ENCODE measurements around the gene ACAA1.

Gene ACAA1

GRCh38 chr3:38117748-38118420 lies 19.0 kb downstream of the ACAA1 start:
- FAIRE-seq = no peak

DNA sequence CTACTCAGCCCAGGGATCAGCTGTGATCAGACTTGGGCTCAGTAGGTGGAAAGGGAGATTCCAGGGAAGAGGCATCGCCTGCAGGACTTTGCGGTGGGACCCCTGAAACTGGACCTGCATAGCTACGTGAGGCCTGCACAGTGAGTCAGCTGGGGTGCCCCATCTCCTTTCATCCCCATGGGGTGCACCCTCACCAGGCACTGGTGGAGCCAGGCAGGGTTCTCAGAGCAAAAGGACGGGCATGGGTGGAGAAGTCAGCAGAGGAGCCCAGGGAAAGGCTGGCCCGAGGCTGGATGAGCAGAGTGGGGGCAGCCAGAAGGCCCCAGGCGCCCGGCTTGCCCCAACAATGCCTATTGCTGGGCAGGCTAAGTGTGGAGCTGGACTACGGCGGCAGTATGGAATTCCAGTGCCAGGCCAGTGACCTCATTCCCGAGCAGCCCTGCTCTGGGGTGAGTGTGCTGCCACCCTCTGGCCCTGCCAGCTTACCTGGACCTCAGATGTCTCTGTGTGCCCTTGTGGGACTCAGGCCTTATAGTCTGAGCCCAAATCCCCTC lies 19.7 kb downstream of the ACAA1 start:
- FAIRE-seq = no peak

GRCh38 chr3:38116471-38117162 lies 20.3 kb downstream of the ACAA1 start:
- FAIRE-seq = no peak

DNA sequence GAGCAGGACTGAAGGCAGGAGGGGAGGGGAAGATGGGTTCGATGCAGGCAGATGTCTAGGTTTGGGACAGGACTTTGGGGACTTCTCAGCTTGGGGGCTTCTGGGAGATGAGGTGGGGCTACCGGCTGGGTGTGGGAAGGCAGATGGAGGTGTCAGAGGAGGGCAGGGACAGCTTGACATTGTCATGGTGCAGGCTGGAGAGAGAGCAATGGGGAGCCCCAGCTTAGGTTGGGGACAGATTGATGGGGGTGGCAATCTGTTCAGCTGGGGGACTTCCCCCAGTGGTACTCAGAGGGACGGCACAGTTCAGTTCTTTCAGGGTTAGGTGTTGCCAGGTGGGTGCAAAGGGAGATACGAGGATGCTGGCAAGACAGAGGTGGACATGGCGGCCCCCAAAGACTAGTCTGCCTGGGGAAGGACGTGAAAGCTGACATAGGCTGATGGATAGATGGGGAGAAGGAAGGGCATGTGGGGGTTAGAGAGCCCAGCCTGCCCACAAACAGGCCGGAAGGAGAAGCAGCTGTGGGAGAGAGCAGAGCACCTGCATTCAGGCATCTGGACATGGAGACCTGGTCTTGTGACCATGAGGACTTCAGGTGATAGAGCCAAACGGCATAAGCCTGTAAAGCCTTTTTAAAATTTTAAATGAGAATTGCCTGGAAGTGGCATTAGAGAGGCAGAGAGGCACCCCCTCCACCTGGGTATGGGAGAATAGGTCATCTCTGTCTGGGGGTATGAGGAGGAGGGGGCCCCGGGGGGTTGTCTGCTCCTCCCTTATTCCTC lies 21.1 kb downstream of the ACAA1 start:
- no peak for FAIRE-seq

- no peak for FAIRE-seq
These were observed 21.9 kb downstream of the ACAA1 start for GRCh38 chr3:38114875-38115644.

- no peak for FAIRE-seq
These were observed 22.7 kb downstream of the ACAA1 start for GRCh38 chr3:38114052-38114874.

DNA sequence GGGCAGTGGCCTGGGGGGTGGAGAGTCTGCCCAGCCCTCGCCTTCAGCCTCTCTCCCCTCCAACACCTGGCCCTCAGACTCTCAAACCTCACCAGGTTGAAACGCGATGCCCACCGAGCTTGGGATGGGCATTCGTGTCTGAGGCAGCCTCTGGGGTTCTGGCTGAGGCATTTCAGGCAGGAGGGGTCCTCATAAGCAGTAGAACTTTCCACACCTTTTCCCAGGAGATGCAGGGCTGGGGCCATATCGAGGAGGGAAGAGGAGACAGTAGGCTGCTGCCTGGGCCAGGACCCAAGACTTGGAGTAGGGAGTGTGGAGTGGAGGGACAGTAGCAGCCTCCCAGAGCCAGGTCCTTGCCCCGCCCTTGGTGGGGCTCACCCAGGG lies 24.6 kb downstream of the ACAA1 start:
- no peak for FAIRE-seq

DNA sequence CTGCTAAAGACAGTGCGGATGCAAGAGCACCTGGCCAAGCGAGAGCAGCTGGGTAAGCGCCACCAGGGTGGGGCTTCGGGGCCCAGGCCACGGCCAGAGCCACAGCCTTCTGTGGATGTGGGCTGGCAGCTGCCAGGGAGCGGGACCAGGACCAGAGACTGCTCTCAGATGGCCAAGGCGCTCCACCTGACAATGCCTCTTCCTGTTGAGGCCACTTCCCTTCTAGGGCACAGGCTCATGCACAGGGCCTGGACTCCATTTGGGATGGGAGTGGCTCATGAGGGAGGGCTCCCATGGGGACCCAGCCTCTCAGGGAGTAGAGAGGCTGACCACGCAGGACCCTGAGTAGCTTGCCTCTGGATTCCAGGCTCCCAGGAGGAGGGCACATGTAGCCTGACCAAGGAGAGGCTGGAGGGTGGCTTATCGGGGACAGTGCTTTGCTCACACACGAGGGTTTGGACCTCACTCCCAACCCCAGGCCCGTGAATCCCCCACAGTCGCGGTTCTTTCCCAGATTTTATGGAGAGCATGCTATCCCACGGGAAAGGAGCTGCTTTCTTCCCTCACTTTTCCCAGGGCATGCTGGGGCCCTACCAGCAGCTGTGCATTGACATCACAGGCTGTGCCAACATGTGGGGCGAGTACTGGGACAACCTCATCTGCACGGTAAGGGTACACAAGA lies 25.1 kb downstream of the ACAA1 start:
- FAIRE-seq = no peak

- FAIRE-seq = no peak
These were observed 25.7 kb downstream of the ACAA1 start for GRCh38 chr3:38111201-38111600.

GRCh38 chr3:38110314-38111050 lies 26.4 kb downstream of the ACAA1 start:
- FAIRE-seq = no peak

GRCh38 chr3:38109580-38110313 lies 27.2 kb downstream of the ACAA1 start:
- FAIRE-seq = no peak

DNA sequence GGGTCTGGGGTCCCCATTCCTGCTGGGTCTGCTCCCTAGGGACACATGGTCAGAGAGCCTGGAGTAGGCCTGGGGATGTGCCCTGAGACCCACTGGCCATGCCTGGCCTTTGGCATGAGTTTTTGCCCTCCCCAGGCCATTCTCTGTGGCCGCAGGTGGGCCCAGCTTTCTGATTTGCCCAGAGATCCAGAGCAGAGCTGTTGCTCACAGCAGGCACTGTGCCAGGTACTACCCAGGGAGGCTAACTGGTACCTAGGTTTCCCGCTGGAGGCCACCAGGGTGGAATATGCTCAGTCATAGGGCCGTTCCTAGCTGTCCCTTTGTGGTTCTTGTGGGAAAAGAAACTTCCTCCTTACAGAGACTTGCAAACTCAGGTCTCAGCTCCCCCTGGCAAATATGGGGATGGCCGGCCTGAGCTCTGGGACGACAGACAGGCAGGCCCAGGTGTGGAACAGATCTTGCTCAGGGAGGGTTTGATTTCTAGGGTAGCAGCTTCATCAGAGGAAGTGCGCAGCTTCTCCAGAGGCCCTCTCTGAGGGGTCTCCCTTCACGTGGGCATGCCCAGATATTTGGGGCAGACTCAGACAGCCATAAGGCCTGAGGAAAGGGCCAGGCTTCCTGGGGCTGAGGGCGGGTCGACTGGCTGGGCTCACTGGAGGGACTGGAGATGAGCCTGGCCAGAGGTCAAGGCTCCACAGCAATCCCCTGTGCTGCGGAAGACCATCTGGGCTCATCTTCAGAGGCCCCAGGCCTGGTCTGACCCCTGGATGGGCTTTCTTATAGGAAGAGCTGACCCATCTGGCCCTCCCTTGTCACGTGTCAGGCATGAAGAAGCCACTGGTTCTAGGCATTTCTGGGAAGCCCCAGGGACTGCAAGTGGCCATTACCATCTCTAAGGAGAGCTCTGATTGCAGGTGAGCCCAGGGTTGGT lies 28.0 kb downstream of the ACAA1 start:
- FAIRE-seq = no peak

DNA sequence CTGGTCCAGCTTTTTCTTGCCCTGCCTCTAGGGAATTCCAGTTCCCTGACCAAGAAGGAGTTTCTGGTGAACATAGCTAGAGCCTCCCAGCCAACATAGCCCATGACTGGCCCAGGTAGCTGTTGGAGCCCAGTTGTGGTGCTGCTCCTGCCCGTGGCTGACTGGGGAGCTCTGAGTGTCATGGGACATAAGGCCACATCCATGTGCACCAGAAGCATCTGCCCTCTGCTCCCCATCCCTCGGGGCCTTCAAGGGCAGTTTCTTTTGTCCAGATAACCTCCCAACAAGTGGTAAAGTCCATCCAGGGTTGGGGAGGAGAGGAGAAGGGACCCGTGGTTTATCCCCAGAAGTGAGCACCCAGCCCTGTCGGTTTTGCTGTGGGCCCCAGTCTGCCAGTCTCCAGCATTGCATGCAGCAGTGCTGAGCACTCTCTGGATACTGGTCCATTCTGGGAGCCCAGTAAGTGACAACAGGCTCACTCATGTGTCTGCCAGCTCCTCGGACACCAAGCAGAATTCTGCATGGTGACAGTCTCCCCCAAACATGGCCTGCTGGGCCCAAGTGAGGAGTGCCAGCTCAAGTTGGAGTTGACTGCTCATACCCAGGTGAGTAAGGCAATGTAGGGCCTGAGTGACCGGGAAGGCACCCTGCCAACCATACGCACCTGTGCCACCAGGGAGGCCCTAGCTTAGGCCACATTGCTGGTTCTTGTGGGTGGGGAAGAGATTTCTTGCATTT lies 28.8 kb downstream of the ACAA1 start:
- FAIRE-seq = no peak

DNA sequence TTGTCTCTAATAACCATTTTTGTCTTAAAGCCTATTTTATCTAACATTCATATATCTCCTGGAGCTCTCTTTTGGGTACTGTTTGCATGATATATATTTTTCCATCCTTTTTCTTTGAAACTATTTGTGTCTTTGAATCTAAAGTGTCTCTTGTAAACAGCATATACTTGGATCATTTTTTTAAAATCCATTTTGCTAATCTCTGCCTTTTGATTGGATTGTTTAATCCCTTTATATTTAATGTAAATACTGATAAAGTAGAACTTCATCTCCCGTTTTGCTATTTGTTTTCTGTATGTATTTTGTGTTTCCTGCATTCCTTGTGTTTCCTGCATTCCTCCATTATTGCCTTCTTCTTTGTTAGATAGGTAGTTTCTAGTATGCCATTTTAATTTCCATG lies 31.4 kb downstream of the ACAA1 start:
- no peak for FAIRE-seq

DNA sequence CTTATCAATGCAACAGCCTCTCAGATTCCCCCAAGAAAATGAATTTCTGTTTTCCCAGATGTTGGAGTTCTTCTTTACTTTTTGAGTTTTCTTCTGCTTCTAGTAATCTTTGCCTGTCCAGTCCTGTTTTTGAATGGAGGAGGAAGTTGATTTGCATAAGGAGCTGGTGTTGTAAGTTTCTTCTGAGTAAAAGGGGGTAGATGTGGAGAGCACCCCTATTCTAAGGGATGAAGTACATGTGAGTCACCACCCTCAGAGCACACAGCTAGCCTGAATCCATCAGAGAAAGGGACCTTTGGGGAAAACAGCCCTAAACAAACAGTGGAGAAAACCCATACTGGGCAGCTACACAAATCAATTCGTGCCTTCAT lies 34.5 kb downstream of the ACAA1 start:
- FAIRE-seq = no peak

DNA sequence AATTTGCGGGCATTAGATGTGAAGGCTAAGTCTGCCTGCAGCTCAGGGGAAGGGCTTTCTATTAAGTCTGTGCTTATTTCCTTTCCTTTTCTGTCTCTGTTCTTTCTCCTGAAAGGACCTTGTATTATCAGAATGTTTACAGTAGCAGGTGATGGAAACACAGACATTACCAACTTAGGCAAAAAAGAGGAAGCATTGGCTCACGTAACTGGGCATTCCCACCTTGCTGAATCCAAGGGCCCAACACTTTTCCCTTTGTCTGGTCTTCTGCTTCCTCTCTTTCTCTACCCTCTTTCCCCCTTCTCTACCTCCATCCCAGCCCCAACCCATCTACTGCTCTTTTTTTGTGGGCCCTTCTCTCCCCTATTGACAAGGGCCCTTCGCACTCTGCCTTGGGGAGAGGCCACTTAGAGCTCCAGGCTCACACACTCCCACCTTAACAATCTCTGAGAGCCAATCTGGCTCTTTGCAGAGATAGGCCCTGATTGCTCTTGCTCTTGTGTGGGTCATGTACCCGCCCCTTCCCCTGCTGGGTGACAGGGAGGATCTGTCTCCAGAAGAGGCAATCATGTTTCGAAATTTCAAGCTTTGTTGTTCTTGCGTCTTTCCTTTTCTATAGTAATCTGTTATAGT lies 35.0 kb downstream of the ACAA1 start:
- no peak for FAIRE-seq

GRCh38 chr3:38100498-38100897 lies 36.4 kb downstream of the ACAA1 start:
- FAIRE-seq = no peak

Data from colon (tissue), 2 donors.